HUES64 (cell line): ENCODE data around the gene MED16.
"Not testable (repeated sequence)": the region's sequence is repeated elsewhere in the genome, so short reads cannot be mapped to it uniquely, and the experiment has no call there.

Experiments
- H3K27ac ChIP-seq: 2 replicates; pipeline ENCODE4 v1.7.0; 2013; ENCODE audit warnings: low read depth, low read length, inconsistent platforms
- H3K27me3 ChIP-seq: 2 replicates; pipeline ENCODE4 v1.6.1; 2013; ENCODE audit warnings: mild to moderate bottlenecking, low read length; ENCODE audit not compliant: insufficient read depth
- H3K36me3 ChIP-seq: 2 replicates; pipeline ENCODE4 v1.6.1; 2013; ENCODE audit warnings: mild to moderate bottlenecking, low read length; ENCODE audit not compliant: insufficient read depth
- H3K4me1 ChIP-seq: 2 replicates; pipeline ENCODE4 v1.6.1; 2013; ENCODE audit warnings: mild to moderate bottlenecking, low read length, moderate library complexity; ENCODE audit not compliant: insufficient read depth
- H3K4me3 ChIP-seq: 2 replicates; pipeline ENCODE4 v1.5.1; 2013; ENCODE audit warnings: mild to moderate bottlenecking, low read length, moderate library complexity
- H3K9ac ChIP-seq: 2 replicates; pipeline ENCODE4 v1.6.1; 2013; ENCODE audit warnings: mild to moderate bottlenecking, low read depth, low read length
- H3K9me3 ChIP-seq: 2 replicates; pipeline ENCODE4 v1.6.1; 2013; ENCODE audit warnings: low read depth, low read length; ENCODE audit not compliant: insufficient read depth
- WGBS: fragments of 150-250, 120-280 bp; methylation state at CpG from one replicate; pipeline ENCODE4 v1.1.7; 2013; ENCODE audit warnings: missing lambda C conversion rate; 5-methylcytosine and 5-hydroxymethylcytosine counted together

Gene MED16

DNA sequence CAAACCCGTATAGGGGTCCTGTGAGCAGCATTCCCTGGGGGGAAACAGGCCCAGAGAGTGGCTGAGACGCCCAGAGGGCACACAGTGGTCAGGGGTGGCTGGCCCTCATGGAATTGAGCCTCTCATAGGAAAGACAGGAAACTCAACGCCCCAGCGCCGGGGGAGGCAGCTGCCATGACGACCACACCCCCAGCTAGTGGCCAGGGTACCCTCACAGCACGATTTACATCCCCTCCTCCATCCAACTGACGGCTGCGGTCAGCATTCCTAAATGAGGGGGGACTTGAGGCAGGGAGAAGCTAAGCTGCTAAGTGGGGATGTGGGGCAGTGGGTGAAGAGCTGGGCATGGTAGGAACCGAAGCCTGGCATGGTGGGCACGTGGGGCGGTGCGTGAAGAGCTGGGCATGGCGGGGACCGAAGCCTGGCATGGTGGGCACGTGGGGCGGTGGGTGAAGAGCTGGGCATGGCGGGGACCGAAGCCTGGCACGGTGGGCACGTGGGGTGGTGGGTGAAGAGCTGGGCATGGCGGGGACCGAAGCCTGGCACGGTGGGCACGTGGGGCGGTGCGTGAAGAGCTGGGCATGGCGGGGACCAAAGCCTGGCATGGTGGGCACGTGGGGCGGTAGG lies 10.0 kb downstream of the MED16 start:
- H3K4me3 ChIP-seq, result no peak overlapping the region
- no peaks in the 10 kb centered on the region for H3K9me3 ChIP-seq
- no peak overlapping the region for H3K27ac ChIP-seq
- no peaks in the 10 kb centered on the region for H3K4me1 ChIP-seq
- 93% methylated on average over 20 of the region's 30 CpGs for WGBS
- no peaks in the 10 kb centered on the region for H3K27me3 ChIP-seq
- H3K9ac ChIP-seq, result no peak overlapping the region
- peaks cover 41% of the 10 kb centered on the region for H3K36me3 ChIP-seq

DNA sequence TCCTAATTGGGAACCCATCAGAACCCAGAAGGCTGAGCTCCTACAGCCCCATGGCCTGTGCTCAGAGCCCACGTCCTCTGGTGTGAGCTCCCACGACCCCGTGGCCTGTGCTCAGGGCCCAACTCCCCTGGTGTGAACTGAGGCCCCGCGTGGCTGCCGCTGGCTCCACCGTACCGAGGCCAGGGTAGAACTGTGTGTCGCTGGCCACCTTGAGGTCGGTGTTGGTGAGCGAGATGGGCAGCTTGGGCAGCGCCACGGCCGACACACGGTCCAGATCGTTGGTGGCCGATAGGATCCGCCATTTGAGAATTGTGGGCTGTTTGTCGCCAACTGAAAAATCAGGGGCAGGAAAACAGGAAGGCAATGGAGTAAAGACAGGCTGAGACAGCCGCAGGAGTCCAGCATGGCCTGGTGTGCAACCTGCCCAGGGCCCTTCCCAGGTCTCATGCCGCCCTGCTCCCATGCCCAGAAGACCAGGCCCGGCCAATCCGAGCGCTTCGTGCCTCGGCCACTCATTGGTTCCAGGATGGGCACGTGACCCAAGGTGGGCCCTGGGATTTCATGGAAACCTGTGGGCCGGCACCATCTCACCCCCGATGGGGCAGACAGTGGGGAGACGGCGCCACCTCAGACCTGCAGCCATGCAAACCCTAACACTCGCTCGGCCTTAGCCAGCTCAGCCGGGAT lies 11.5 kb downstream of the MED16 start:
- Histone ChIP-seq H3K9me3 (no peaks in the 10 kb centered on the region), H3K36me3 (peaks cover 42% of the 10 kb centered on the region), H3K27me3 (no peaks in the 10 kb centered on the region), H3K27ac (no peak overlapping the region), H3K4me1 (no peaks in the 10 kb centered on the region), H3K4me3 (no peak overlapping the region), H3K9ac (no peak overlapping the region)
- WGBS, result 97% methylated on average over 34 of the region's 34 CpGs

DNA sequence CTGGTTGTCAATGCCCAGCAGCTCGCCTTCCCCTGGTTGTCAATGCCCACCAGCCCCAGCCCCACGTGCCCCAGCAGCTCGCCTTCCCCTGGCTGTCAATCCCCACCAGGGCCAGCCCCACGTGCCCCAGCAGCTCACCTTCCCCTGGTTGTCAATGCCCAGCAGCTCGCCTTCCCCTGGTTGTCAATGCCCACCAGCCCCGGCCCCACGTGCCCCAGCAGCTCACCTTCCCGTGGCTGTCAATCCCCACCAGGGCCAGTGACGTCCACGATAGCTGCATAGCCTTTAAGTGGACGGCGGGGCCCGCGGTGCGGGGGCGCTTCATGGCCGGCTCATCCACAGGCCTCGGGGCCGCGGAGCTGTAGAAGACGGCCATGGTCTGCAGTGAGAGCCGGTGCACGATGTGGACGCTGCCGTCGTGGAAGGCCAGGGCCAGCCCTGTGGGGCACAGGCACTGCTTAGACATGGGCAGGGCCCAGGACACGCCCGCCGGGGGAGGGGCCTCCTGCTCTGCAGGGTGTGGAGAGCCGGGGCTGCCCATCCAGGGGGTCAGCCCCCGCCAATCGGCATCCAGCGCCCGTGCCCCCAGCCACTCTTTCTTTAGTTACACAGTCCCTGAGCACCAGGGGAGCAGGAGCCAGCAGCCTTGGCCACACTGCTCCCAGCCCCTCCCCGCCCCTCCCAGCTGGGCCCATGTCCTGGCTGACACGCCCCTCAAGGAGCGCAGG lies 13.1 kb downstream of the MED16 start:
- Histone ChIP-seq H3K4me1 (no peaks in the 10 kb centered on the region), H3K36me3 (peaks cover 48% of the 10 kb centered on the region), H3K9ac (no peak overlapping the region), H3K27ac (no peak overlapping the region), H3K27me3 (no peaks in the 10 kb centered on the region), H3K4me3 (no peak overlapping the region), H3K9me3 (no peaks in the 10 kb centered on the region)
- 90% methylated on average over 37 of the region's 37 CpGs for WGBS

DNA sequence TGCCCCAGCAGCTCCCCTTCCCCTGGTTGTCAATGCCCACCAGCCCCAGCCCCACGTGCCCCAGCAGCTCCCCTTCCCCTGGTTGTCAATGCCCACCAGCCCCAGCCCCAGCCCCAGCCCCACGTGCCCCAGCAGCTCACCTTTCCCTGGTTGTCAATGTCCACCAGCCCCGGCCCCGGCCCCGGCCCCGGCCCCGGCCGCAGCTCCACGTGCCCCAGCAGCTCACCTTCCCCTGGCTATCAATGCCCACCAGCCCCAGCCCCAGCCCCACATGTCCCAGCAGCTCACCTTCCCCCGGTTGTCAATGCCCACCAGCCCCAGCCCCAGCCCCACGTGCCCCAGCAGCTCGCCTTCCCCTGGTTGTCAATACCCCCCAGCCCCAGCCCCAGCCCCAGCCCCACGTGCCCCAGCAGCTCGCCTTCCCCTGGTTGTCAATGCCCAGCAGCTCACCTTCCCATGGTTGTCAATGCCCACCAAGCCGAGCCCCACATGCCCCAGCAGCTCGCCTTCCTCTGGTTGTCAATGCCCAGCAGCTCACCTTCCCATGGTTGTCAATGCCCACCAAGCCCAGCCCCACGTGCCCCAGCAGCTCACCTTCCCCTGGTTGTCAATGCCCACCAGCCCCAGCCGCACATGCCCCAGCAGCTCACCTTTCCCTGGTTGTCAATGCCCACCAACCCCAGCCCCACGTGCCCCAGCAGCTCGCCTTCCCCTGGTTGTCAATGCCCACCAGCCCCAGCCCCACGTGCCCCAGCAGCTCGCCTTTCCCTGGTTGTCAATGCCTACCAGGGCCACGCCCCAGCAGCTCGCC lies 14.0 kb downstream of the MED16 start:
- H3K36me3 ChIP-seq, result peaks cover 52% of the 10 kb centered on the region
- H3K4me1 ChIP-seq, H3K27ac ChIP-seq, H3K9me3 ChIP-seq, H3K4me3 ChIP-seq, H3K27me3 ChIP-seq, H3K9ac ChIP-seq: not testable (repeated sequence)
- 87% methylated on average over 24 of the region's 24 CpGs for WGBS

DNA sequence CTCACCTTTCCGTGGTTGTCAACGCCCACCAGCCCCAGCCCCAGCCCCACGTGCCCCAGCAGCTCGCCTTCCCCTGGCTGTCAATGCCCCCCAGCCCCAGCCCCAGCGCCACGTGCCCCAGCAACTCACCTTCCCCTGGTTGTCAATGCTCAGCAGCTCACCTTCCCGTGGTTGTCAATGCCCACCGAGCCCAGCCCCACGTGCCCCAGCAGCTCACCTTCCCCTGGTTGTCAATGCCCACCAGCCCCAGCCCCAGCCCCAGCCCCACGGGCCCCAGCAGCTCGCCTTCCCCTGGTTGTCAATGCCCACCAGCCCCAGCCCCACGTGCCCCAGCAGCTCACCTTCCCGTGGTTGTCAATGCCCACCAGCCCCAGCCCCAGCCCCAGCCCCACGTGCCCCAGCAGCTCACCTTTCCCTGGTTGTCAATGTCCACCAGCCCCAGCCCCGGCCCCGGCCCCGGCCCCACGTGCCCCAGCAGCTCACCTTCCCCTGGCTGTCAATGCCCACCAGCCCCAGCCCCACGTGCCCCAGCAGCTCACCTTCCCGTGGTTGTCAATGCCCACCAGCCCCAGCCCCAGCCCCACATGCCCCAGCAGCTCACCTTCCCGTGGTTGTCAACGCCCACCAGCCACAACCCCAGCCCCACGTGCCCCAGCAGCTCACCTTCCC lies 14.9 kb downstream of the MED16 start:
- H3K4me1 ChIP-seq, H3K4me3 ChIP-seq, H3K9me3 ChIP-seq, H3K27ac ChIP-seq, H3K27me3 ChIP-seq, H3K9ac ChIP-seq: not testable (repeated sequence)
- H3K36me3 ChIP-seq, result peaks cover 49% of the 10 kb centered on the region
- 83% methylated on average over 23 of the region's 23 CpGs for WGBS

DNA sequence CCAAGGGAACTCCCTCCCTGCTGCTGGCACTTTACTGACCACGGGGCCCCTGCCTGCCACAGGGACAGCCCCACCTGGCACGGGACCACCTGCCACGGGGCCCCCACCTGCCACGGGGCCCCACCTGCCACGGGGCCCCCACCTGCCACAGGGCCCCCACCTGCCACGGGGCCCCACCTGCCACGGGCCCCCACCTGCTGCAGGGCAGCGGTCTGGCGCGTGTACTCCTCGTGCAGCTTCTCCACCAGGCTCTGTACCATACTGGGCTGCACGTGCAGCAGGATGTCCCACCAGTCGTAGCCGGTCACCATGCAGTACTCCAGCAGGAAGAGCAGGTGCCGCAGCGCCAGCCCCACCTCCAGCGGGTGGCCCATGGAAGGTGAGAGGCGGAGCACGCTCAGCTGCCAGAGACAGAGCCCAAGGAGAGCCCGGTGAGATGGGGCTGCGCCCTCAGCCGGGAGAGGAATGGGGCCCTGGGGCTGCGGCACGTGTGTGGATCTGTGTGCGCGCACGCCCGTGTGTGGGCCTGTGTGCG lies 16.1 kb downstream of the MED16 start:
- H3K36me3 ChIP-seq, result peaks cover 38% of the 10 kb centered on the region
- no peaks in the 10 kb centered on the region for H3K27me3 ChIP-seq
- H3K27ac ChIP-seq, result no peak overlapping the region
- 91% methylated on average over 29 of the region's 29 CpGs for WGBS
- no peaks in the 10 kb centered on the region for H3K4me1 ChIP-seq
- no peak overlapping the region for H3K9ac ChIP-seq
- H3K9me3 ChIP-seq, result no peaks in the 10 kb centered on the region
- no peak overlapping the region for H3K4me3 ChIP-seq

DNA sequence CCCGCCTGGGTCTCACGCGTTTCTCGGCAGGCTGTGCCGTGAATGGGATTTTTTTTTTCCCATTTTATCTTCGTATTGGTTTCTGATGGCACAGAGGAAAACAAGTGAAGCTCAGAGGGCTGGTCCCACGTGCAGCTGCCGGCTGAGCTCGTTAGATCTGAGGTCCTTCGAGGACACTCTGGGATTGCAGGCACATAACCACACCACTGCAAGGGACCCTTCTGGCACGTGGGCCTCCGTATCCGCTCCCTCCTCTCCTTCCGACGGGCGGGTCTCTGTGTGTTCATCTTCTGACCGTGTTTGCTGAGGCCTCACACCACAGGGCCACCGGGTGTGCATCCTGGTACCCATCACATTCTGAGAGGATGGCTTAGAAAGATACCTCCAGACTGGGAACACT lies 16.9 kb downstream of the MED16 start:
- H3K27ac ChIP-seq, result no peak overlapping the region
- 95% methylated on average over 18 of the region's 18 CpGs for WGBS

DNA sequence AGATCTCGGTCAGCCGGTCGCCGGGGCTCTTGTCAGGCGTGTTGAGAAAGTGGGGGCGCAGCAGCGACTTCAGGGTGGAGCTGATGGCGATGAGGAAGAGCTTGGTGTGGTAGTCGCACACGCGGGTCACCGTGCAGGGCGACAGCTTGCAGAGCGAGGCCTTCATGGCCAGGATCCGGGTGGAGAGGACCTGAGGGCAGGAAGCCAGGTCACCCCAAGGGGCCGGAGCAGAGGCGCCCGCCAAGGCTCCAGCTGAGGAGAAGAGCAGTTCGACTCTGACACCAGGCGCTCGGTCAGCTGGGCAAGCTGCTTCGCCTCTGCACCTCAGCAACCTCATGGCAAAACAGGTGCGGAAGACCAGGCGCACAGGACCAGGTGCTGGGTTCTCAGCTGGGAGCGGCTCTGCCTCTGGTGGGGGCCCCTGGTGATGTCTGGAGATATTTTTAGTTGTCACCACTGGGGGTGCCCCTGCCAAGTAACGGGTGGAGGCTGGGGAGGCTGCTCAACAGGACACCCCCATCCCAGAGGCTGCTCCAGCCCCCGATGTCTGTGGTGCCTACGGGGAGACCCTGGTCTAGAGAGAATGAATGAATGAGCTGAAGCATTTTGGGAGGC lies 17.6 kb downstream of the MED16 start:
- no peak overlapping the region for H3K9ac ChIP-seq

More for the DNA sequence above, 16.9 kb downstream of the MED16 start:
- peaks cover 30% of the 10 kb centered on the region for H3K36me3 ChIP-seq
- H3K9me3 ChIP-seq, result no peaks in the 10 kb centered on the region
- H3K4me3 ChIP-seq, result no peak overlapping the region
- H3K27me3 ChIP-seq, result no peaks in the 10 kb centered on the region
- H3K4me1 ChIP-seq, result no peaks in the 10 kb centered on the region
- H3K9ac ChIP-seq, result no peak overlapping the region

DNA sequence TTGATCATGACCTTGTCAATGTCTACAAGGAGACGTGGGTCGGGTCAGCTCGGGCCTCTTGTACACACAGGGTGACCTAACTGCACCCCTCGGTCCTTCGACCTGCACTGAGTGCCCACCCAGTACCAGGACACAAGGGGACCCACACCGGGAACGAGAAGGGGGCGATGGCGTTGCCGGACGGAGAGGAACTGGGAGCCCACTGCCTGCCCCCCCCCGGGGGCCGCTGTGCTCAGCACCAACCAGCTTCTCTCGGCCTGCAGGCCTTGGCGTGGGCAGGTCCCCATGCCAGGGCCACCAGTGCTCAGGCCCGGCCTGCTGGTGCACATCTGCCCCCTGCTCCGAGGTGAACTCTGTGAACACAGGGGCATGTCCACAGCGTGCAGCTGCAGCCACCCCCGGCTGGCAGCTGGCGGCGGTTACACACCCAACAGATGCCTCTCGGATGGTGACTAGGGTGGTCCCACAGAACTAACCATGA lies 19.4 kb downstream of the MED16 start:
- Histone ChIP-seq H3K4me1 (no peaks in the 10 kb centered on the region), H3K27me3 (no peaks in the 10 kb centered on the region), H3K36me3 (peaks cover 24% of the 10 kb centered on the region), H3K9me3 (no peaks in the 10 kb centered on the region), H3K9ac (no peak overlapping the region), H3K4me3 (no peak overlapping the region), H3K27ac (no peak overlapping the region; the same call in 1 of the 2 replicates)
- WGBS, result 91% methylated on average over 22 of the region's 22 CpGs

More for the DNA sequence above, 17.6 kb downstream of the MED16 start:
- Histone ChIP-seq H3K4me3 (no peak overlapping the region), H3K9me3 (no peaks in the 10 kb centered on the region), H3K27me3 (no peaks in the 10 kb centered on the region), H3K27ac (no peak overlapping the region), H3K36me3 (peaks cover 28% of the 10 kb centered on the region), H3K4me1 (no peaks in the 10 kb centered on the region)
- 96% methylated on average over 28 of the region's 28 CpGs for WGBS

DNA sequence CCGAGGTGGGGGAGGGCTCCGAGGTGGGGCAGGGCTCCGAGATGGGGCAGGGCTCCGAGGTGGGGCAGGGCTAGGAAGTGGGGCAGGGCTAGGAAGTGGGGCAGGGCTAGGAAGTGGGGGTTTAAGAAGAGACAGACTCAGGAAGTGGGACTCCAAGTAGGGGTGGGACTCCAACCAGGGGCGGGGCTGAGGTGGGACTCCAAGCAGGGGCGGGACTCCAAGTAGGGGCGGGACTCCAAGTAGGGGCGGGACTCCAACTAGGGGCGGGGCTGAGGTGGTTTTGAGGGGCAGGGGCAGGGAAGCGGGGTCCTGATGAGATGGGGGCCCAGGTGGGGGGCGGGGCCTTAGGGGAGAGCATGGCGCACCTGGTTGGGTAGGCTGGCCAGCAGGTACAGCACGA lies 19.9 kb downstream of the MED16 start:
- WGBS, result 63% methylated on average over 13 of the region's 13 CpGs
- H3K27ac ChIP-seq, result no peak overlapping the region
- H3K9me3 ChIP-seq, result no peaks in the 10 kb centered on the region
- H3K27me3 ChIP-seq, result no peaks in the 10 kb centered on the region
- no peaks in the 10 kb centered on the region for H3K4me1 ChIP-seq
- H3K9ac ChIP-seq, result no peak overlapping the region
- H3K4me3 ChIP-seq, result no peak overlapping the region
- H3K36me3 ChIP-seq, result peaks cover 29% of the 10 kb centered on the region
